ENCODE measurements around the gene ZFP1. TPM values are rescaled to one million over a fixed set of nuclear protein-coding genes. Genes with fewer than 3 reads are reported as not detected.

The ZFP1 gene
- total and polyA plus RNA-seq, 2 experiments from 2014 or later: 4.8 to 12.5 TPM

DNA sequence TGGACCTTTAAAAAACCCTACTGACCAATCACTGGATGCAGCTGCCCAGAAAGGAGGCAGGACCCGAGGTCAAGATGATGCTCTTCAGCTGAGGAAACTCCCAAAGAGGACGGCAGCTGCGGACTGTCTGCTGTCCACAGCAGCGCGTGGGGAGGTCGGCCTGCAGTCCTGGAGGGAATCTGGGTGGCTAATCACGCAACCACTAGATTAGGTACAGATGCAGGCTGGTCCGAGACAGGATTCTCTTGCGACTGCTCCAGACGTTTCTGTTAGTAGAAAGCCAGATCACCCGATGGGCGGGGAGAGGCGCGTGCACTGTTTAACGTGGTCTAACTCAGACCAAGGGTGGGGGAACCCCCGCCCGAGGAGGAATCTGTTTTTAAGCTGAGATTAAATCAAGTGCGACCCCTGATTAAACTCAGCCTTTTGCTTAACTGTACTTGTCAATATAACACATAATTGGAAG, 49.8 kb downstream of the ZFP1 start:
- Histone ChIP-seq H3K36me3 (ENCODE audit: insufficient read depth) (no peaks in the 10 kb centered on the region), H4K20me1 (replicated peaks; ENCODE audit: insufficient read depth) (no peaks in the 10 kb centered on the region), H3K27me3 (ENCODE audit: insufficient read depth) (no peaks in the 10 kb centered on the region), H3F3A (replicated peaks; ENCODE audit: low read depth) (0 out of 2 replicates have a peak, but pooled peaks cover 7% of the 10 kb centered on the region), H2AFZ (peak overlapping the region; percentile 88), H3K79me2 (replicated peaks; ENCODE audit: insufficient read depth) (no peaks in the 10 kb centered on the region), H3K4me2 (no peak overlapping the region), H3K4me3 (no peak overlapping the region), H3K27ac (ENCODE audit: low read depth) (no peak overlapping the region), H3K4me1 (ENCODE audit: insufficient read depth) (peaks cover 8% of the 10 kb centered on the region; the same call in 1 of the 2 replicates), H3K9me2 (ENCODE audit: insufficient read depth) (no peaks in the 10 kb centered on the region)
- no peak for ATAC-seq
- H3K27me3 Mint-ChIP-seq (ENCODE audit: insufficient read depth, low read depth, poor library complexity): peaks cover 15% of the 10 kb centered on the region
- H3K9me3 Mint-ChIP-seq: no peaks in the 10 kb centered on the region; the same call in 2 of the 3 replicates
- no peak for DNase-seq (ENCODE audit: low spot score)
- H3K27ac Mint-ChIP-seq: no peak overlapping the region
- no peaks in the 10 kb centered on the region for H3K36me3 Mint-ChIP-seq (ENCODE audit: low read depth)
- no peak overlapping the region; the same call in 2 of the 3 replicates for H3K4me3 Mint-ChIP-seq
- TF ChIP-seq ZNF114 (CRISPR knock-in tag; IDR thresholded peaks at IDR 0.05) (no peak), CREB1 (CRISPR knock-in tag; IDR thresholded peaks at IDR 0.05; ENCODE audit: low read depth) (no peak), EZH2phosphoT487 (IDR thresholded peaks at IDR 0.05; ENCODE audit: unreplicated experiment) (no peak), POLR2AphosphoS5 (IDR thresholded peaks at IDR 0.05; ENCODE audit: low read depth) (no peak), EZH2 (IDR thresholded peaks at IDR 0.05; ENCODE audit: low read depth, unreplicated experiment) (no peak), STAT1 (IDR thresholded peaks at IDR 0.05; ENCODE audit: unreplicated experiment) (no peak), NANOG (IDR thresholded peaks at IDR 0.05; ENCODE audit: borderline replicate concordance) (no peak), ZNF331 (CRISPR knock-in tag; IDR thresholded peaks at IDR 0.05; ENCODE audit: low read depth) (no peak)
- TF ChIP-seq, protein P1, sequence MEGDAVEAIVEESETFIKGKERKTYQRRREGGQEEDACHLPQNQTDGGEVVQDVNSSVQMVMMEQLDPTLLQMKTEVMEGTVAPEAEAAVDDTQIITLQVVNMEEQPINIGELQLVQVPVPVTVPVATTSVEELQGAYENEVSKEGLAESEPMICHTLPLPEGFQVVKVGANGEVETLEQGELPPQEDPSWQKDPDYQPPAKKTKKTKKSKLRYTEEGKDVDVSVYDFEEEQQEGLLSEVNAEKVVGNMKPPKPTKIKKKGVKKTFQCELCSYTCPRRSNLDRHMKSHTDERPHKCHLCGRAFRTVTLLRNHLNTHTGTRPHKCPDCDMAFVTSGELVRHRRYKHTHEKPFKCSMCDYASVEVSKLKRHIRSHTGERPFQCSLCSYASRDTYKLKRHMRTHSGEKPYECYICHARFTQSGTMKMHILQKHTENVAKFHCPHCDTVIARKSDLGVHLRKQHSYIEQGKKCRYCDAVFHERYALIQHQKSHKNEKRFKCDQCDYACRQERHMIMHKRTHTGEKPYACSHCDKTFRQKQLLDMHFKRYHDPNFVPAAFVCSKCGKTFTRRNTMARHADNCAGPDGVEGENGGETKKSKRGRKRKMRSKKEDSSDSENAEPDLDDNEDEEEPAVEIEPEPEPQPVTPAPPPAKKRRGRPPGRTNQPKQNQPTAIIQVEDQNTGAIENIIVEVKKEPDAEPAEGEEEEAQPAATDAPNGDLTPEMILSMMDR (conservative IDR thresholded peaks at IDR 0.05; ENCODE audit: low read depth in 2 of 2): no peak
- TF ChIP-seq, protein P2, sequence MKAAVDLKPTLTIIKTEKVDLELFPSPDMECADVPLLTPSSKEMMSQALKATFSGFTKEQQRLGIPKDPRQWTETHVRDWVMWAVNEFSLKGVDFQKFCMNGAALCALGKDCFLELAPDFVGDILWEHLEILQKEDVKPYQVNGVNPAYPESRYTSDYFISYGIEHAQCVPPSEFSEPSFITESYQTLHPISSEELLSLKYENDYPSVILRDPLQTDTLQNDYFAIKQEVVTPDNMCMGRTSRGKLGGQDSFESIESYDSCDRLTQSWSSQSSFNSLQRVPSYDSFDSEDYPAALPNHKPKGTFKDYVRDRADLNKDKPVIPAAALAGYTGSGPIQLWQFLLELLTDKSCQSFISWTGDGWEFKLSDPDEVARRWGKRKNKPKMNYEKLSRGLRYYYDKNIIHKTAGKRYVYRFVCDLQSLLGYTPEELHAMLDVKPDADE (IDR thresholded peaks at IDR 0.05): no peak
- TF ChIP-seq, protein P3, sequence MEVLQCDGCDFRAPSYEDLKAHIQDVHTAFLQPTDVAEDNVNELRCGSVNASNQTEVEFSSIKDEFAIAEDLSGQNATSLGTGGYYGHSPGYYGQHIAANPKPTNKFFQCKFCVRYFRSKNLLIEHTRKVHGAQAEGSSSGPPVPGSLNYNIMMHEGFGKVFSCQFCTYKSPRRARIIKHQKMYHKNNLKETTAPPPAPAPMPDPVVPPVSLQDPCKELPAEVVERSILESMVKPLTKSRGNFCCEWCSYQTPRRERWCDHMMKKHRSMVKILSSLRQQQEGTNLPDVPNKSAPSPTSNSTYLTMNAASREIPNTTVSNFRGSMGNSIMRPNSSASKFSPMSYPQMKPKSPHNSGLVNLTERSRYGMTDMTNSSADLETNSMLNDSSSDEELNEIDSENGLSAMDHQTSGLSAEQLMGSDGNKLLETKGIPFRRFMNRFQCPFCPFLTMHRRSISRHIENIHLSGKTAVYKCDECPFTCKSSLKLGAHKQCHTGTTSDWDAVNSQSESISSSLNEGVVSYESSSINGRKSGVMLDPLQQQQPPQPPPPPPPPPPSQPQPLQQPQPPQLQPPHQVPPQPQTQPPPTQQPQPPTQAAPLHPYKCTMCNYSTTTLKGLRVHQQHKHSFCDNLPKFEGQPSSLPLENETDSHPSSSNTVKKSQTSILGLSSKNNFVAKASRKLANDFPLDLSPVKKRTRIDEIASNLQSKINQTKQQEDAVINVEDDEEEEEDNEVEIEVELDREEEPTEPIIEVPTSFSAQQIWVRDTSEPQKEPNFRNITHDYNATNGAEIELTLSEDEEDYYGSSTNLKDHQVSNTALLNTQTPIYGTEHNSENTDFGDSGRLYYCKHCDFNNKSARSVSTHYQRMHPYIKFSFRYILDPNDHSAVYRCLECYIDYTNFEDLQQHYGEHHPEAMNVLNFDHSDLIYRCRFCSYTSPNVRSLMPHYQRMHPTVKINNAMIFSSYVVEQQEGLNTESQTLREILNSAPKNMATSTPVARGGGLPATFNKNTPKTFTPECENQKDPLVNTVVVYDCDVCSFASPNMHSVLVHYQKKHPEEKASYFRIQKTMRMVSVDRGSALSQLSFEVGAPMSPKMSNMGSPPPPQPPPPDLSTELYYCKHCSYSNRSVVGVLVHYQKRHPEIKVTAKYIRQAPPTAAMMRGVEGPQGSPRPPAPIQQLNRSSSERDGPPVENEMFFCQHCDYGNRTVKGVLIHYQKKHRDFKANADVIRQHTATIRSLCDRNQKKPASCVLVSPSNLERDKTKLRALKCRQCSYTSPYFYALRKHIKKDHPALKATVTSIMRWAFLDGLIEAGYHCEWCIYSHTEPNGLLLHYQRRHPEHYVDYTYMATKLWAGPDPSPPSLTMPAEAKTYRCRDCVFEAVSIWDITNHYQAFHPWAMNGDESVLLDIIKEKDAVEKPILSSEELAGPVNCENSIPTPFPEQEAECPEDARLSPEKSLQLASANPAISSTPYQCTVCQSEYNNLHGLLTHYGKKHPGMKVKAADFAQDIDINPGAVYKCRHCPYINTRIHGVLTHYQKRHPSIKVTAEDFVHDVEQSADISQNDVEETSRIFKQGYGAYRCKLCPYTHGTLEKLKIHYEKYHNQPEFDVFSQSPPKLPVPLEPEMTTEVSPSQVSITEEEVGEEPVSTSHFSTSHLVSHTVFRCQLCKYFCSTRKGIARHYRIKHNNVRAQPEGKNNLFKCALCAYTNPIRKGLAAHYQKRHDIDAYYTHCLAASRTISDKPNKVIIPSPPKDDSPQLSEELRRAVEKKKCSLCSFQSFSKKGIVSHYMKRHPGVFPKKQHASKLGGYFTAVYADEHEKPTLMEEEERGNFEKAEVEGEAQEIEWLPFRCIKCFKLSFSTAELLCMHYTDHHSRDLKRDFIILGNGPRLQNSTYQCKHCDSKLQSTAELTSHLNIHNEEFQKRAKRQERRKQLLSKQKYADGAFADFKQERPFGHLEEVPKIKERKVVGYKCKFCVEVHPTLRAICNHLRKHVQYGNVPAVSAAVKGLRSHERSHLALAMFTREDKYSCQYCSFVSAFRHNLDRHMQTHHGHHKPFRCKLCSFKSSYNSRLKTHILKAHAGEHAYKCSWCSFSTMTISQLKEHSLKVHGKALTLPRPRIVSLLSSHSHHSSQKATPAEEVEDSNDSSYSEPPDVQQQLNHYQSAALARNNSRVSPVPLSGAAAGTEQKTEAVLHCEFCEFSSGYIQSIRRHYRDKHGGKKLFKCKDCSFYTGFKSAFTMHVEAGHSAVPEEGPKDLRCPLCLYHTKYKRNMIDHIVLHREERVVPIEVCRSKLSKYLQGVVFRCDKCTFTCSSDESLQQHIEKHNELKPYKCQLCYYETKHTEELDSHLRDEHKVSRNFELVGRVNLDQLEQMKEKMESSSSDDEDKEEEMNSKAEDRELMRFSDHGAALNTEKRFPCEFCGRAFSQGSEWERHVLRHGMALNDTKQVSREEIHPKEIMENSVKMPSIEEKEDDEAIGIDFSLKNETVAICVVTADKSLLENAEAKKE (CRISPR knock-in tag; IDR thresholded peaks at IDR 0.05): no peak
- H3K4me1 Mint-ChIP-seq: peaks cover 10% of the 10 kb centered on the region
